ENCODE measurements around the gene TMEM260.

TMEM260 gene

DNA sequence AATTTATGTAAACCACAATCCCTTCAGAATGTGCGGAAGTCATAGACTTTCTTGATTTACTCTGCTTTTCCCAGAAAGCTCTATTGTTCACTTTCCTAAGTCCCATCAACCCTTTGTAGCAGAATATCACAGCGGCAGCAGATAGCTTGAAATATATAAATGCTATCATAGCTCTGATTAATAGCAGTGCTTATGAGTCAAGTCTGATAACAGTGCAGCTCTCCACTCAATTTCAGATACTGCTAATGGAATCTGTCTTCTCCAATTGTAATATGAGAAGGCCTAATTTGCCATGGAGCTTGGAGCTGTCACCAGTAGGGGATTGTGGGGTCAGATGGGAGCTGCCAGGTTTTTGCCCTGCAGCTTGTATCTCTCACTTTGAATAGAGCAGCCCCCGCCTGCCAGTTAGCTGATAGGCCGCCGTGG is 10.9 kb downstream of the TMEM260 start:
- TF ChIP-seq CEBPB (IDR thresholded peaks at IDR 0.05) (no peak), TEAD4 (IDR thresholded peaks at IDR 0.05) (no peak), RAD21 (IDR thresholded peaks at IDR 0.05; ENCODE audit: low read depth) (no peak), FOXM1 (IDR thresholded peaks at IDR 0.05; ENCODE audit: borderline replicate concordance, low read depth) (no peak), ZBTB7A (IDR thresholded peaks at IDR 0.05; ENCODE audit: low read depth) (no peak), TAF1 (IDR thresholded peaks at IDR 0.05; ENCODE audit: low read depth) (no peak), CREB1 (IDR thresholded peaks at IDR 0.05; ENCODE audit: low read depth) (no peak), TCF12 (IDR thresholded peaks at IDR 0.05; ENCODE audit: low read depth) (no peak), NFIC (IDR thresholded peaks at IDR 0.05) (no peak), EGR1 (IDR thresholded peaks at IDR 0.05) (no peak), USF1 (IDR thresholded peaks at IDR 0.05) (no peak), EP300 (IDR thresholded peaks at IDR 0.05; ENCODE audit: borderline replicate concordance) (no peak), YY1 (IDR thresholded peaks at IDR 0.05; ENCODE audit: low read depth) (no peak)
- TF ChIP-seq, protein P1, sequence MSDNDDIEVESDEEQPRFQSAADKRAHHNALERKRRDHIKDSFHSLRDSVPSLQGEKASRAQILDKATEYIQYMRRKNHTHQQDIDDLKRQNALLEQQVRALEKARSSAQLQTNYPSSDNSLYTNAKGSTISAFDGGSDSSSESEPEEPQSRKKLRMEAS (IDR thresholded peaks at IDR 0.05) = no peak
- TF ChIP-seq, protein P2, sequence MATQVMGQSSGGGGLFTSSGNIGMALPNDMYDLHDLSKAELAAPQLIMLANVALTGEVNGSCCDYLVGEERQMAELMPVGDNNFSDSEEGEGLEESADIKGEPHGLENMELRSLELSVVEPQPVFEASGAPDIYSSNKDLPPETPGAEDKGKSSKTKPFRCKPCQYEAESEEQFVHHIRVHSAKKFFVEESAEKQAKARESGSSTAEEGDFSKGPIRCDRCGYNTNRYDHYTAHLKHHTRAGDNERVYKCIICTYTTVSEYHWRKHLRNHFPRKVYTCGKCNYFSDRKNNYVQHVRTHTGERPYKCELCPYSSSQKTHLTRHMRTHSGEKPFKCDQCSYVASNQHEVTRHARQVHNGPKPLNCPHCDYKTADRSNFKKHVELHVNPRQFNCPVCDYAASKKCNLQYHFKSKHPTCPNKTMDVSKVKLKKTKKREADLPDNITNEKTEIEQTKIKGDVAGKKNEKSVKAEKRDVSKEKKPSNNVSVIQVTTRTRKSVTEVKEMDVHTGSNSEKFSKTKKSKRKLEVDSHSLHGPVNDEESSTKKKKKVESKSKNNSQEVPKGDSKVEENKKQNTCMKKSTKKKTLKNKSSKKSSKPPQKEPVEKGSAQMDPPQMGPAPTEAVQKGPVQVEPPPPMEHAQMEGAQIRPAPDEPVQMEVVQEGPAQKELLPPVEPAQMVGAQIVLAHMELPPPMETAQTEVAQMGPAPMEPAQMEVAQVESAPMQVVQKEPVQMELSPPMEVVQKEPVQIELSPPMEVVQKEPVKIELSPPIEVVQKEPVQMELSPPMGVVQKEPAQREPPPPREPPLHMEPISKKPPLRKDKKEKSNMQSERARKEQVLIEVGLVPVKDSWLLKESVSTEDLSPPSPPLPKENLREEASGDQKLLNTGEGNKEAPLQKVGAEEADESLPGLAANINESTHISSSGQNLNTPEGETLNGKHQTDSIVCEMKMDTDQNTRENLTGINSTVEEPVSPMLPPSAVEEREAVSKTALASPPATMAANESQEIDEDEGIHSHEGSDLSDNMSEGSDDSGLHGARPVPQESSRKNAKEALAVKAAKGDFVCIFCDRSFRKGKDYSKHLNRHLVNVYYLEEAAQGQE (IDR thresholded peaks at IDR 0.05; ENCODE audit: low read depth) = no peak

DNA sequence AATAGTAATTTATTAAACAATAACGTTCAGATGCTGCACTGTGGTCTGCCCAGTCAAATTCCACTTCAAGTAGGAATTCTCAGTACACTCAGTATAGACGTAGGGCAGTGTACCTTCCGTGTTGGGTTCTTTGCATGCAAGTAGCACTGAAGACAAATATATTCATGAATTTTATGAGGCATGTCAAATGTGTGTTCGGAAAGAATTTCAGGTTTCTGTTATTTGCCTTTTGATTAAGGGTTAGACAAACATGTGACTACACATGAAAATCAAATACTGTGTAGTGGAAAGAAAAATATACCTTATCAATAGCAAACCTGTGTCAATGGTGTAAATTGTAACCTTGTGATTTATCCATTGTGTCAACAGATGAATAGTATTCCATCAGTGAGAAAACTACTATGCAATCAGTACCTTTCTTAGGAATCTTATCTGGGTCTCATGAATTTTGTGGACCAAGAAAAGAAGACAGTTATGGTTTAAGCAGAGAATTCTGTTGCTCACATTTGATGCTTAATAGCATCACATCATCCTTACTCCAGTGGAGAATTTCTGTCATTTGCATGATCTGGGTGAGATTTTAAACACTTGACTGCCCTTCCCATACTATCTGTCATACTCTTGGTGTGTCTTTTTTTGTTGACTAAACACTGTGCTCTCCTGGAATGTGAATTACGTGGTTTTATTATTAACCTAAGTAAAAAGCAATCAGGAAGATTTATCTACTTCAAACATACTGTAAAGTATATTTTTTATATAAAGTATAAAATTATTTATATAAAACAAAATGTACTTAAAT is 13.3 kb downstream of the TMEM260 start:
- TF ChIP-seq, protein P1 (IDR thresholded peaks at IDR 0.05) = no peak
- TF ChIP-seq, protein P2 (IDR thresholded peaks at IDR 0.05; ENCODE audit: low read depth) = no peak
- TF ChIP-seq FOXM1 (IDR thresholded peaks at IDR 0.05; ENCODE audit: borderline replicate concordance, low read depth) = no peak

DNA sequence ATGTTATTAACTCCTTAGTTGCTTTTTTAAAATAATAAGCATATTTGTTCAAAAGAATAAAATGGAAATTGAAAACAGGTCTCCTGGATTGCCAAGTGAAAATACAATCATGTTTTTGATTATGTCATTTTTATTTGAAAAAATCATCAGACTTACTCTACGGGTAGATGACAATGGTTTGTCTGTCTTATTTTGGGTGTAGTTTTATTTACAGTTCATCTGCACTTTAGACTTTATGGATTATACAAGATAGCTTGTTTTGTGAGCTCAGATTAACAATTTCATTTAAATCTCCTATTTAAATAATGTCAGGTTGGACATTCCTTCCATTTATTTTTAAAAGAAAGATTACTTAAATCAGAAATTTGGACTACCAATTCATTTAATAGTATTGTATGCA is 14.8 kb downstream of the TMEM260 start:
- TF ChIP-seq, protein P1 (IDR thresholded peaks at IDR 0.05) = no peak
- TF ChIP-seq CEBPB (IDR thresholded peaks at IDR 0.05) (no peak), FOXM1 (IDR thresholded peaks at IDR 0.05; ENCODE audit: borderline replicate concordance, low read depth) (no peak)
- TF ChIP-seq, protein P2 (IDR thresholded peaks at IDR 0.05; ENCODE audit: low read depth) = no peak

DNA sequence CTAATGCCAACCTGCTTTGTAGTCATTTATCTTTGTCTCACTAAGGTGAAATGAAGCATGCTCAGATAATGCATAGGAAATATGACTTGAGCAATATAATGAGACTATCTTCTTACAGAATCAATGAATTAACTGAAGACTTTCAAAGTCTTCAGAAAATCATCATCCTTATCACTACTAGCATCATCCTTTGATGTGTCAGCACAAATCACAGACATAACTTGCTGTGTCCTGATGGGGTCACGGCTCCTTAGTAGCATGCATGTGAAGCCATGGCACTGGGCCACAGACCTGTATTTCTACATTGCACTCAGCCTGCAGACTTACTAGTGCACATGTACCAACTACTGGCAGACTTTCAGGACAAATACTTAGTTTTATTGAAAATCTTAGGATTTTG is 18.9 kb downstream of the TMEM260 start:
- TF ChIP-seq TEAD4 (IDR thresholded peaks at IDR 0.05) = no peak
- no peak for TF ChIP-seq TCF12 (IDR thresholded peaks at IDR 0.05; ENCODE audit: low read depth)
- TF ChIP-seq EGR1 (IDR thresholded peaks at IDR 0.05) = no peak
- no peak for TF ChIP-seq CREB1 (IDR thresholded peaks at IDR 0.05; ENCODE audit: low read depth)
- TF ChIP-seq RAD21 (IDR thresholded peaks at IDR 0.05; ENCODE audit: low read depth) = no peak
- no peak for TF ChIP-seq USF1 (IDR thresholded peaks at IDR 0.05)
- TF ChIP-seq TAF1 (IDR thresholded peaks at IDR 0.05; ENCODE audit: low read depth) = no peak
- TF ChIP-seq, protein P1 (IDR thresholded peaks at IDR 0.05) = no peak
- TF ChIP-seq ZBTB7A (IDR thresholded peaks at IDR 0.05; ENCODE audit: low read depth) = no peak
- TF ChIP-seq CEBPB (IDR thresholded peaks at IDR 0.05) = no peak
- TF ChIP-seq, protein P2 (IDR thresholded peaks at IDR 0.05; ENCODE audit: low read depth) = no peak
- TF ChIP-seq YY1 (IDR thresholded peaks at IDR 0.05; ENCODE audit: low read depth) = no peak
- TF ChIP-seq NFIC (IDR thresholded peaks at IDR 0.05) = no peak
- no peak for TF ChIP-seq FOXM1 (IDR thresholded peaks at IDR 0.05; ENCODE audit: borderline replicate concordance, low read depth)
- TF ChIP-seq EP300 (IDR thresholded peaks at IDR 0.05; ENCODE audit: borderline replicate concordance) = no peak

All from Ishikawa (cell line).